ENCODE measurements around the gene OR8G1.

Gene OR8G1

GRCh38 chr11:124207102-124207792, 33.6 kb upstream of the OR8G1 start:
- H4K20me1 ChIP-seq (ENCODE audit: low read depth, low read length) = no peaks in the 10 kb centered on the region
- no peaks in the 10 kb centered on the region for H3K9me2 ChIP-seq (replicated peaks; ENCODE audit: insufficient read depth, low read length)
- H3K27me3 ChIP-seq (ENCODE audit: low read length) = no peaks in the 10 kb centered on the region
- no peak overlapping the region for H3K9ac ChIP-seq (ENCODE audit: low read length)
- no peak for TF ChIP-seq CTCF (IDR thresholded peaks at IDR 0.05; ENCODE audit: insufficient read depth, low read length, poor library complexity, severe bottlenecking)
- TF ChIP-seq EZH2phosphoT487 (conservative IDR thresholded peaks at IDR 0.05; ENCODE audit: low read length) = no peak
- no peaks in the 10 kb centered on the region for H3K36me3 ChIP-seq (ENCODE audit: low read length)
- H3K9me3 ChIP-seq (ENCODE audit: insufficient read depth, low read length) = no peaks in the 10 kb centered on the region
- no peak overlapping the region for H3K4me3 ChIP-seq (ENCODE audit: insufficient read depth, low read length, poor library complexity, severe bottlenecking)
- no peak overlapping the region for H2AFZ ChIP-seq (ENCODE audit: low read depth, low read length, severe bottlenecking)
- H3K79me2 ChIP-seq (ENCODE audit: insufficient read depth, low read length) = no peaks in the 10 kb centered on the region
- no peak overlapping the region for H3K27ac ChIP-seq (ENCODE audit: low read depth, low read length)
- no peak overlapping the region for H3K4me2 ChIP-seq (ENCODE audit: low read depth, low read length, poor library complexity, severe bottlenecking)
- no peaks in the 10 kb centered on the region for H3F3A ChIP-seq (ENCODE audit: insufficient read depth)

- Histone ChIP-seq H3K9me2 (replicated peaks; ENCODE audit: insufficient read depth, low read length) (no peaks in the 10 kb centered on the region), H3K9ac (ENCODE audit: low read length) (no peak overlapping the region), H3F3A (ENCODE audit: insufficient read depth) (no peaks in the 10 kb centered on the region), H3K4me3 (ENCODE audit: insufficient read depth, low read length, poor library complexity, severe bottlenecking) (no peak overlapping the region), H3K27ac (ENCODE audit: low read depth, low read length) (no peak overlapping the region), H3K79me2 (ENCODE audit: insufficient read depth, low read length) (no peaks in the 10 kb centered on the region), H3K4me2 (ENCODE audit: low read depth, low read length, poor library complexity, severe bottlenecking) (no peak overlapping the region), H3K27me3 (ENCODE audit: low read length) (no peaks in the 10 kb centered on the region), H3K36me3 (ENCODE audit: low read length) (no peaks in the 10 kb centered on the region), H3K9me3 (ENCODE audit: insufficient read depth, low read length) (no peaks in the 10 kb centered on the region), H2AFZ (ENCODE audit: low read depth, low read length, severe bottlenecking) (no peak overlapping the region), H4K20me1 (ENCODE audit: low read depth, low read length) (no peaks in the 10 kb centered on the region)
- TF ChIP-seq EZH2phosphoT487 (conservative IDR thresholded peaks at IDR 0.05; ENCODE audit: low read length) = no peak
- TF ChIP-seq CTCF (IDR thresholded peaks at IDR 0.05; ENCODE audit: insufficient read depth, low read length, poor library complexity, severe bottlenecking) = no peak
Measured at GRCh38 chr11:124209824-124210357, 31.0 kb upstream of the OR8G1 start.

- no peak overlapping the region for H3K9ac ChIP-seq (ENCODE audit: low read length)
- H3K9me2 ChIP-seq (replicated peaks; ENCODE audit: insufficient read depth, low read length) = no peaks in the 10 kb centered on the region
- TF ChIP-seq CTCF (IDR thresholded peaks at IDR 0.05; ENCODE audit: insufficient read depth, low read length, poor library complexity, severe bottlenecking) = no peak
- TF ChIP-seq EZH2phosphoT487 (conservative IDR thresholded peaks at IDR 0.05; ENCODE audit: low read length) = no peak
- no peaks in the 10 kb centered on the region for H3K27me3 ChIP-seq (ENCODE audit: low read length)
- H2AFZ ChIP-seq (ENCODE audit: low read depth, low read length, severe bottlenecking) = no peak overlapping the region
- no peak overlapping the region for H3K27ac ChIP-seq (ENCODE audit: low read depth, low read length)
- no peak overlapping the region for H3K4me2 ChIP-seq (ENCODE audit: low read depth, low read length, poor library complexity, severe bottlenecking)
- H3K9me3 ChIP-seq (ENCODE audit: insufficient read depth, low read length) = no peaks in the 10 kb centered on the region
- H3K4me3 ChIP-seq (ENCODE audit: insufficient read depth, low read length, poor library complexity, severe bottlenecking) = no peak overlapping the region
- no peaks in the 10 kb centered on the region for H3K36me3 ChIP-seq (ENCODE audit: low read length)
- H3F3A ChIP-seq (ENCODE audit: insufficient read depth) = no peaks in the 10 kb centered on the region
- no peaks in the 10 kb centered on the region for H3K79me2 ChIP-seq (ENCODE audit: insufficient read depth, low read length)
- no peaks in the 10 kb centered on the region for H4K20me1 ChIP-seq (ENCODE audit: low read depth, low read length)
Measured at GRCh38 chr11:124210421-124210820, 30.5 kb upstream of the OR8G1 start.

Measured in SU-DHL-6 (cell line).